NCI-H2107 (cell line): ENCODE measurements around the gene CENPW.

Experiments
- DNase-seq: peaks from one replicate; lab custom pipeline; 2025; lab: John Stamatoyannopoulos, UW

The CENPW gene

GRCh38 chr6:126339796-126340609 is at the start of gene CENPW:
CENPW (plus strand) TSS chr6:126340115; CDS start chr6:126340274, 159 bp downstream.
- peak; percentile 81 for DNase-seq

- DNase-seq, result no peak
Measured at GRCh38 chr6:126293891-126294524, 45.9 kb upstream of the CENPW start.

DNA sequence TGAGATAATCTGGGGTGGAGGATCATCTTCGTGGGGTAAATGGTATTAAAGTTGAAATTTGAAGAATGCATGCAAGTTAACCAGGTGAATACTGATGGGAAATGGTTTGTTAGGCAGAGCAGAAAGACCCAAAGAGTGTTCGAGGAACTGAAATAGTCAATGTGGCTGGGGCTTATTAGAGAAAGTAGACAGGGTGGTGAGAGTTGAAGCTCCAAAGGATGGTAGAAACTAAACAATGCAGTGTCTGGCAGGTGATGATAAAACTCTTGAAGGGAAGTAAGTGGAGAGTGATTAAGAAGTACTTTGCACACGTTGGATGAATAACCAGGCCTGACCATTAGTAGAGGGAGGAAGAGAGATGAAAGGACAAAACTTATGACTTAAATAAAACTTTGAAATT is 39.8 kb upstream of the CENPW start:
- DNase-seq, result no peak

GRCh38 chr6:126300735-126301134 is 39.2 kb upstream of the CENPW start:
- no peak for DNase-seq

- no peak for DNase-seq
Measured at GRCh38 chr6:126302191-126302590, 37.7 kb upstream of the CENPW start.

DNA sequence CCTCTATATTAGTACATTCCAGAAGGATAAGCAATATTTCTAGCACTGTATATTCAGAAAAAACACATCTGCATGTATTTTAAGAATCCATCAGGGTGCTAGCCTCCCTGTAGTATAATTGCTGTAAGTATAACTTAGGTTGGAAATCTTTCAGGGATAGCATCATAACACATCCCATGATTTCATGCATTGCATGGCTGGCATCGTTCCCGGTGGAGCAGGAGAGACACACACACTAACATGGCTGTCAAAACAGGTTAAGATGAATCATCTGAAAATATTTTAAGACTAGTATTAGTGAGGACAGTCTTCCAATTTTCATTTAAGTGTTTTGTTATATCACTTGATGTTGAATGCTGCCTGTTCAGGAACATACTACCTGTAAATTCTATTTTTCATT is 32.1 kb upstream of the CENPW start:
- DNase-seq, result no peak

DNA sequence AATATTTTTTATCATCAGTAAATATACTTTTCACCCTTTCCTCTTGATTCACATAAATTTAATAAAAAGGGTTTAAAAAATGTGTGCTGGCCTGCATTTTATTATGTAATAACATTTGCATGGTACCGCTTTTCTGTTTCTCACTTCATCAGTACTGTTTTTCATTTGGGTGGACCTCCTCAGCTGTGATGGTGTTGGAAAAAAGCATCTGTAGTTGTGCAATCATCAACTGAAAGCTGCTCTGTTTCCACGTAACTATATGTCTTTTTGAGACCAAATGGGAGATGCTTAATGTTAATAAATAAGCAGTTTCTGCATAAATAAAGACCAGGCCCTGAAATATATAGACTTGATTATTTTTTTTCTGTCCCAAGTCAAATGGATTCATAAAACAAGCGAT is 31.6 kb upstream of the CENPW start:
- DNase-seq, result no peak

DNA sequence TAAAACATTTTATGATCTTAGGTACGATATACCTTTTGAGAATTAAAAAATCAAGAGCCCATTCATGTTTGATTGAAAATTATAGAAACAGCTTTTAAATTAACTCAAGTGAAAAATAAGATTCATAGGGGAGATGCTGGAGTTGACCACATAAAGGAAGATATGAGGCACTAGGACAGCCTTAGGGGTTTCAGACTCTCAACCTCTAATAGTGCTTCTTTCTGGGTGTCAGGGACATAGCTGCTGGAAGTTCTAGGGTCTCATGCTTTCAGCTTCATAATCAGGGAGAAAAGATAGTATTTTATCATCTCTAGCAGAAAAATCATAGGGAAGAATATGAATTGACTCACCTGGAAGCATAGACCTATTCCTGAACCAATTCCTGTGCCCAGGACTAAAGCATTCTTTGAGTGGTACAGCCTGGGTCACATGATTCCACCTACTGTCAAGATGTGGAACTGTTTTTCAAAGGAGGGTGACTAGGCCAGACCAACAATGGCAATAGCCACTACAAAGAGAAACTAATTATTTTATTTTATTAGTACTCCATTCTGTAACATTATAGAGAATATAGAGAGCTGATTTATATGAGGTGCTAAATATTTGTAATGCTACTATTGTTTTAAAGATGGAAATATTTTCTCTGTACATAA is 27.8 kb upstream of the CENPW start:
- DNase-seq, result no peak

- DNase-seq, result no peak
Measured at GRCh38 chr6:126313941-126314340, 26.0 kb upstream of the CENPW start.

DNA sequence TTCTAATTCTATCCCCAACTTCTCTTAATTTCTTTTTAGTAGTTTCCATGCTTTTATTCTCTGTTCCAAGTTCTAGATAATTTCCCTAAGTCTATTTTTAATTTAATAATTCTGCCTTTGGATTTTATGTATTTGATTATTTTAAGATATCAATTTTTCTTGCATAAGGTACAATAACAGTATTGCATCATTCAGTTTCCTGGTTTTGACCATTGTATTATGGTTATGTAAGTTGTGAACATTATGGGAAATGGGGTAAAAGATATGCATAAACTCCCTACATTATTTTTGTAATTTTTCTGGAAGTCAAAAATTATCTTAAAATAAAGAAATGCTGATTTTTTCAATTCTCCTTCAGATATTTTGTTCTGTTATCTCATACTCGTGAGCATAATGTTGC is 21.1 kb upstream of the CENPW start:
- no peak for DNase-seq

GRCh38 chr6:126333729-126334128 is 6.2 kb upstream of the CENPW start:
- DNase-seq, result no peak

DNA sequence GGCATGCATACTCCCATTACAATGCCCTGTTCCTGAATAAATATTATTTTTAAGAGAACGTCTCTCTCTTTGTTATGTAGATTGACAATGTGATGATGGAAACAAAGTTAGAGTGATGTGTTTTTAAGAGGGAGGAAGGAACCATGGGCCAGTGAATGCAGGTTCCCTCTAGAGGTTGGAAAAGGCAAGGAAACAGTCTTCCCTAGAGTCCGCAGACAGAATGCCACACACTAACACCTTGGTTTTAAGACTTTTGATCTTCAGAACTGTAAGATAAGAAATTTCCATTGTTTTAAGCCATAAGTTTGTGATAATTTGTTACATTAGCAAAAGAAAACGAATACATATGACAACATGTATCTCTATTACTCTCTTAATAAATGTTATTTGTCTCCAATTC is 4.7 kb upstream of the CENPW start:
- no peak for DNase-seq

GRCh38 chr6:126337323-126337722 is 2.6 kb upstream of the CENPW start:
- no peak for DNase-seq

- no peak for DNase-seq
Measured at GRCh38 chr6:126341126-126341525, 1.2 kb downstream of the CENPW start.

DNA sequence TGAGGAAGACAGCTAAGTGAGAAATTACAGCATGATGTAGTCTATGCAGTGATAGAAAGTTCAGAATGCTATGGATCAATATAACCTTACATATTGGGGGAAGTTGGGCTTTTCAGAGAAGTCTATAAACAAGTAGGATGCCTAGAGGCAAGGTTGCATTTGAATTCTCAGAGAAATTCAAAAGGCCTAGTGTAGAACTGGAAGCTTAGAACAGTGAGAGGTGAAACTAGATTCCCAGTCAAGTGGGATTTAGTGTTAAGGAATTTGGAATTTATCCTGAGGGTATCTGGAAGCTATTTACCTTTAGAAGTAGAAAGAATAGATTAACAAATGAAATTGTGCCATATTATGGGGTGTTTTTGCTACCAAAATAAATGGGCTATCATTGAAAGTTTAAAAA is 4.3 kb downstream of the CENPW start:
- no peak for DNase-seq

GRCh38 chr6:126351960-126352359 is 12.0 kb downstream of the CENPW start:
- DNase-seq, result no peak

GRCh38 chr6:126352514-126352913 is 12.6 kb downstream of the CENPW start:
- no peak for DNase-seq

DNA sequence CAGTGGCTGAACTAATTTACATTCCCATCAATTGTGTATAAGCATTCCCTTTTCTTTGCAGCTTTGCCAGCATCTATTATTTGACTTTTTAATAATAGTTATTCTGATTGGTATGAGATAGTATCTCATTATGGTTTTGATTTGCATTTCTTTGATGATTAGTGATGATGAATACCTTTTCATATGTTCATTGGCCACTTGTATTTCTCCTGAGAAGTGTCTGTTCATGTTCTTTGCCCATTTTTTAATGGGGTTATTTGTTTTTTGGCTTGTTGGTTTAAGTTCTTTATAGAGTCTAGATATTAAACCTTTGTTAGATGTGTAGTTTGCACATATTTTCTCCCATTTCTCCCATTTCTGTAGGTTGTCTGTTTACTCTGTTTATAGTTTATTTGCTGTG is 16.6 kb downstream of the CENPW start:
- DNase-seq, result no peak

DNA sequence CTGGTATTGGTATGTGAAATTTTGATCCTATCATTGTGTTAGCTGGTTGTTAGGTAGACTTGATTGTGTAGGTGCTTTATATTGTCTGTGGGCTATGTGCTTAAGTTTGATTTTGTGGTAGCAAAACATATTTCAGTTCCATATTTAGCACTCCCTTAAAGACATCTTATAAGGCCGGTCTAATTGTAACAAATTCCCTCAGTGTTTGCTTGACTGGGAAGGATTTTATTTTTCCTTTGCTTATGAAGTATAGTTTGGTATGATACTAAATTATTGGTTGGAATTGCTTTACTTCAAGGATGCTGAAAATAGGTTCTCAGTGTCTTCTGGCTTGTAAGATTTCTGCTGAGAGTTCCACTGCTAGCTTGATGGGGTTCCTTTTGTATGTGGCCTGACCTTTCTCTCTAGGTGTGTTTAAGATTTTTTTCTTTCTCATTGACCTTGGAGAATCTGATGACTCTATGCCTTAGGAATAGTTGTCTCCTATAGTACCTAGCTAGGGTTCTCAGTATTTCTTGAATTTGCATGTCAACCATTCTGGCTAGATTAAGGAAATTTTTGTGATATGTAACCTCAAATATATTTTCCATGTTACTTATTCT is 20.1 kb downstream of the CENPW start:
- no peak for DNase-seq

DNA sequence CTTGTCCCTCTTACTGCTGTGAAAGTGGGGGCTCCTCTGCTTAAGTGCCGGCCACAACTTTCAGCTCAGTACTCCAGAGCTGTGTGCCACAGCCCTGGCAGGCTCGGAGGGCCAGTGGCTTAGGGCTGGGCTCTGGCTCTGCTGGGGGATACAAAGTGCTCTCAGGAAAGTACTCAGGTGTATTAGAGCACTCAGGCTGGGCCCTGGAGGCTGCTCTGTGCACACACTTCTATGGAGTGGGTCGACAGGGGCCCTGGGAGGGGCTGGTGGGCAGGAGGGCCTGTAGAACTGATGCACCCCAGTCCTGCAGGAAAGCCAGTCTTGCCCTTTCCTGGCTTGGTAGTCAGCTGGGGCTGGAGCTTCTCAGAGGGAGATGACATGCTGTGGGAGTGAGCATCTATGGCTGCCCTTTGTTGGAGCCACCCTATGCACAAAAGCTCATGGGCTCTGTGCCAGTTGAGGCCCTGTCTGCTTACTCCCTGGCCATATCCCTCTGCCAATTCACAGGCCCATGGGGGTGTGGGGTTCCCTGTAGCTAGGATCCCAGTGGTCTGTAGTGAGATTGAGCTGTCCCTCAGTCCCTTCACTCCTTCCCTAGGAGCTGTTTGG is 22.0 kb downstream of the CENPW start:
- DNase-seq, result no peak

GRCh38 chr6:126367849-126368248 is 27.9 kb downstream of the CENPW start:
- no peak for DNase-seq

GRCh38 chr6:126372626-126373025 is 32.7 kb downstream of the CENPW start:
- DNase-seq, result no peak
